NCI-H524 (cell line): ENCODE data around the gene GPR83.
A peak's percentile ranks its signal among the peaks of the same experiment; 100 is the strongest.
"Not testable (repeated sequence)": the region's sequence is repeated elsewhere in the genome, so short reads cannot be mapped to it uniquely, and the experiment has no call there.

Source experiments
- DNase-seq, 2 experiments: peaks; one replicate each; lab custom pipeline; 2025; lab: John Stamatoyannopoulos, UW

Gene GPR83

GRCh38 chr11:94400839-94401772 lies at the start of gene GPR83:
GPR83 (minus strand) TSS chr11:94401419; CDS start chr11:94401247, 172 bp downstream.
- peak; percentile 18 to 50 for DNase-seq

DNA sequence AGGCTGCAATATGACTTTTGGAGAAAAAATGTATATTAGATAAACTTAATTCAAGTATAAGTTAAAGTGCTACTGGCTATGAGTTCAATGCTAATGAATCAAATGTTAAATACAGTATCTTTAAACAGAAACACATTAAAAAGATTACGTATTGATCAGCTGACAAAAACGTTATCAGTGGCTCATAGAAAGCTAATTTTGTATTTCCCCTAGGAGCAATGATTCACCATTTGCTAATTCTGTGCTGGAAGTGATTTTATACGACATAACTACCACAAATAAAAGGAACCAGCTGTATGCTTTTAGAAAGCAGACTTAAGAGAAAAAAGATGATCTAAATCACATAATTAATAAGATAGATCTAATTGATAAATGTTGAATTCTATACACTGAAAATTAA lies 48.8 kb upstream of the GPR83 start:
- DNase-seq: no peak

GRCh38 chr11:94449437-94449836 lies 48.2 kb upstream of the GPR83 start:
- DNase-seq: no peak

DNA sequence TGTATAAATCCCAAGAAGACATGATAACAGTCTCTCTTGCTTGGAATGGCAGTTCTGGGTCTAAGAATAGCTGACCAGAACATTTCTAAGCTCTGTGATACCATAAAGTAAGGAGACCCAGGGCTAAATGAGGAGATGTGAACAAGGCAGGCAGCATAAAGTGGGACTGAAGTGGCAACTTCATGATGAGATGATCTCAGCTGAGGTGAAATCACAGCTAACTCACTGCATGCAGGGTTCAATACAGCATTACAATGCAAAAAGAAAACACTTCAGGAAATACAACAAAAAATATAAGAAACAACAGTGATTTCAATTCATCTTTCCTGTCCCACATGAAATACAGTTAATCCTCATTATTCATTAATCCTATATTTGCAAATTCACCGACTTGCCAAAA lies 47.8 kb upstream of the GPR83 start:
- no peak for DNase-seq

DNA sequence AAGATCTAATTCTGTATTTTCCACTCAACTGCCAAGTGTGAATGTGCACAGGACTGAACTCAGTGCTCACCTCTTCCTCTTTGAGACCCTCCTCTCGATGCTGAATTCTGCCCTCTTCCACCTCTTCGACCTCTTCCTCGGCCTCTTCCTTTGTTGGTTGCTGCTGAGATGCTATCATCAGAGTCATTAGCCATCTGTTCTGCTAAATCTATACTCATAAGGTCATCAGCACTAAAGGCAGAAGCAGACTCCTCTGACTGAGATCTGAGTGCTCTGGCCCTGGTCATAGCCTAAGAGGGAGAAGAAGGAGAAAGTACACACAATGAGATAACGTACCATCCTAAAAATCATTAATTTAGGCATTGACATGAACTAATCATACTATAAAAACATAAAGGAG lies 45.9 kb upstream of the GPR83 start:
- DNase-seq: no peak

DNA sequence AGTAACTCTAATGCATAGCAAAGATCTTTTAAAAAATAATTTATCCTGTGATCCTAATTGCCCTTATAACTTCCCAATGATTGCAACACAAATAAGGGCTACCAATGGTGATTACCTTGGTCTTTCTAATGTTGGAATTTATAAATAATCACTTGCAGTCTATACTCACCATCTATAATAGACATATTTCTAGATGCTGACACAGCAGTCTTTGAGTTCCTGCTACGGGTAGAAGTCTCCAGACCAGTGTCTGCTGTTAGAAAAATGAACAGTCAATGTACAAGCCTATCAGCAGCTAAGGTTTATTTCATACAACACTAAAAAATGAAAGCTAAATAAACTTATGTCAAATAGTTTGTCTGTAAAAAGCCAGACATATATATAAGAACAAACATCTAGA lies 44.4 kb upstream of the GPR83 start:
- no peak for DNase-seq

- no peak for DNase-seq
Measured at GRCh38 chr11:94433049-94433448, 31.8 kb upstream of the GPR83 start.

DNA sequence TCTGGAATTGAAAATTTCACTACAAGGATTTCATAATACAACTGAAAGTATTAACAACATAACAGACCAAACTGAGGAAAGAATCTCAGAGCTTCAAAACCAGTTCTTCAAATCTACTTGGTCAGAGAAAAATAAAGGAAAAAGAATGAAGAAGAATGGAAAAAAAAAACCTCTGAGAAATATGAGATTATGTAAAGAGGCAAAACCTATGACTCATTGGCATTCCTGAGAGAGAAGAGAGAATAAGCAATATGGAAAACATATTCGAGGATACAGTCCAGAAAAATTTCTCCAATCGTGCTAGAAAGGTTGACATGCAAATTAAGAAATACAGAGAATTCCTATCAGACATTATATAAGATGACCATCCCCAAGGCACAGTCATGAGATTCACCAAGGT lies 23.4 kb upstream of the GPR83 start:
- DNase-seq: no peak

DNA sequence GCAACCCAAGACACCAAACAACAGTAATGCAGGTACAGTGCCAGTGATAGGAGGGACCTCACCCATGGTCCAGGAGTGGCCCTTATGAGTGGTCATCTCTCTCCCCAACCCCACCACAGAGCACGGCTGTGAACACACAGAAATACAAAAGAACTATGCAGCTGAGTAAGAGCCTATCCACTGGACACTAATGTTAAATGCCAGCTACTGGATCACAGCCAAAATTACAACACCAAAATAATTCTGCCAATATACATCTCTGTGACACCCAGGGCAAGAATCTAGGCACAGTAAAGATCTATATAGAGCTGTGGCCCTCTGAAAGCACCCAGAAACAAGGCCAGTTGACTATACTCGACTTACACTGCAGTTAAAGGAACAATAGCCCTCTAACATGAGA lies 22.8 kb upstream of the GPR83 start:
- DNase-seq: no peak

DNA sequence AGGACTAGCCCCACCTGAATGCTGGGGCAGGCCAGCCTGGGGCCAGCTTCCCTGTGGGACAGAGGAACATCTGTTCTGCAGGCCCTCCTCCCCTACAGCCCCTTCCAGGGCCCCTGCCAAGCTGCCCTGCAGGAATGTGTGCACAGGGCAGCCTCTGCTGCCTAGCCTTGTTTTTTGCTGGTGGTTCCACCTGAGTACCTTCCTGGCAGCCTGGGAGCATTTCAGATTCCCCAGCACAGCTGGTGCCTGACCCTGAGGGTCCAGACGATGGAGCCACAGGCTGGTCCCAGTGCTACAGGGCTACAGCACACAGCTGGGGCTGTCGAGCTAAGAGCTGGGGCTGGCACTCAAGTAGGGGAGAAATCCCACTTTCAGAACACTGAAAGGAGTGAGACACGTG lies 22.3 kb upstream of the GPR83 start:
- peak in 1 of 2 experiments; percentile 29 for DNase-seq

GRCh38 chr11:94418123-94418765 lies 17.0 kb upstream of the GPR83 start:
- no peak for DNase-seq

DNA sequence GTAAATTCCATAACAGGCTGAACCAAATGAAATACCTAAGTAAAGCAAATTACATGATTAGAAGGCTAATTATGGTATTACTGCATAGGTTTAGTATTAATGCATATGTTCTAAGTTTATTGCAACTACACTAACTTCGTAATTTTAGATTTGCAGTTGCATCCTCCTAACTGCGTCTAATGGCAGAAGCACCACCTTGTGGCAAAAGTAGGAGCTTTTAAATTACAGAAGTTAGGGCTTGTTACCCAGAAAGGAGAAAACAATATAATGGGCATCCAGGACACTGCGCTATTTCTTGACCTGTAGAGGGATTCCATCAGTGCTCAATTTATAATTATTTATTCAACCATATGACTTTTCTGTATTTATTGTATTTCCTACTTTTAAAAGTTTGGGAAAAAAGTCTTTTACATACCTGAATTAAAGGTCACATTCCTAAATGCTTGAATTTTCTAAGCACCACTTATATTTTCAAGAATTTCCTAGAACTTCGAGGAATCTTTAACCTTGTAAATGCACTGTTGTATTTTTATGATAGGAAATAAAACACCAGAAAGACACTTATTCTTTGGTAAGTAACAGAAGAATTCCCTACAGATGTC lies 16.3 kb upstream of the GPR83 start:
- peak in 1 of 2 experiments; percentile 43 for DNase-seq

DNA sequence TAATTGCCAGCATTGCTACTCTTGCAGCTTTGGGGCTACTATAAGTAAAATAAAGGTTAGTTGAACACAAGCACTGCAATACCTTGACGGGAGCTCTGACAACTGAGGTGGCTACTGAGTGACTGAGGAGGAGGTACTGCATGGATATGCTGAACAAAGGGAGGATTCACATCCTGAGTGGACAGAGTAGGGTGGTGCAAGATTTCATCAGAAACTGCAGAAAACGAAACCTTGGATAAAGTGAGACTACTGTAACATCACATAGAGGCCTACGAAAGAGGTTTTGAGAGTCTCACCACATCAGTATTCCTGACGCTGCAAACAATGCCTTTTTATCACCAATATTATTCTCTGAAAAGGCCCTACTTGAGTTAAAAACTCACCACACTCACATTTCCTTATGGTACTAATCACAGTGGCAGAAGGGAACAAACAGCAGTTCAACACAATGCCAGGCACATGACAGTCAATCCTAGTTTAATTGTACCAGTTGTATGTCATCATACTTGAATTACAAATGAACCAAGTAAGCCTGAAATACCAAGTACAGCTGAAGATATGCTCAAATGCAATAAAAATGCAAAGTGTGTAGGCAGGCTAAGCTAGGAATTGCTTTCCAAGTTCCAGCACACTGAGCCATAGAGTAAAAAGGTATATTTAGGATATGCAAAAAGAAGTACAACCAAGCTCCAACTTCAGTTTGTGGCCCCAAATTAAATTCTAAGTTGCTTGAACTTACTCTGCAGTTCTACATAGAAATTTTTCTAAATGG lies 4.0 kb upstream of the GPR83 start:
- no peak for DNase-seq

- no peak for DNase-seq
Measured at GRCh38 chr11:94402355-94402754, 1.1 kb upstream of the GPR83 start.

GRCh38 chr11:94401773-94402265 lies 600 bp upstream of the GPR83 start:
- DNase-seq: peak in 1 of 2 experiments; percentile 44

DNA sequence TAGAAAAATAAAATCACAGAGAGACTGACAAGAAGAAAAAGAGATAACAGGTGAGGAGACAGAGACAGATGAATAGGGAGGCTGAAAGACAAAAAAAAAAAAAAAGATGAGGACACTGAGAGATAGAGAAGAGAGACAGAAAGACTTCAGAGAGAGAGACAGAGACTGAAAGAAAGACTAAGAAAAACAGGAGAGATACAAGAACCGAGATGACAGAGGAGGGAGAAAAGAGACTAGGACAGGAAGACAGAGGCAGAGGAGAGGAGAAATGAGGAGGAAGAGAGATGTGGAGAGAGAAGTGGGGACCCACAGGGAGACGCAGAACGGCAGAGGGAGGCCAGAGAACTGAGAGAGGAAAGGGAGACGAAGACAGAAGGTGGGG lies 771 bp downstream of the GPR83 start:
- DNase-seq: no peak

DNA sequence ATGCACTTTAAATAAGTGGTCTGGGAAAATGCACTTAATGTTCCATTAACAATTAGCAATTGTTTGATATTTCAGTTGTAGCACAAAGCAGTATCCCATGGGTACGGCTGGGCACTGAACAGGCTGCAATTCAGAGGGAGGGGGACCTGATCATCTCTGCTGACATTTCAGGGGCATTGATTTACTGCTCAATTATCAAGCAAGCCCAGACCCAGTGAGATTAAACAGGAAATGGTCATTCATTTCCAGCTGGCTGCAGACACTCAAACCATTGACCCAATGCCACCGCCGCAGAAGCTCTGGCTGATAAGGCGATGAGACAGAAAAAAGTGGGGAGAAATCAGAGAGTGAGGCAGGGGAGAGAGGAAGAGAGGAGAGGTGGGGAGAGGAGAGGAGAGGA lies 1.2 kb downstream of the GPR83 start:
- DNase-seq: no peak

- DNase-seq: no peak
Measured at GRCh38 chr11:94398101-94398500, 3.1 kb downstream of the GPR83 start.

- no peak for DNase-seq
Measured at GRCh38 chr11:94396282-94396681, 4.9 kb downstream of the GPR83 start.

- DNase-seq: not testable (repeated sequence)
Measured at GRCh38 chr11:94391937-94392336, 9.3 kb downstream of the GPR83 start.

DNA sequence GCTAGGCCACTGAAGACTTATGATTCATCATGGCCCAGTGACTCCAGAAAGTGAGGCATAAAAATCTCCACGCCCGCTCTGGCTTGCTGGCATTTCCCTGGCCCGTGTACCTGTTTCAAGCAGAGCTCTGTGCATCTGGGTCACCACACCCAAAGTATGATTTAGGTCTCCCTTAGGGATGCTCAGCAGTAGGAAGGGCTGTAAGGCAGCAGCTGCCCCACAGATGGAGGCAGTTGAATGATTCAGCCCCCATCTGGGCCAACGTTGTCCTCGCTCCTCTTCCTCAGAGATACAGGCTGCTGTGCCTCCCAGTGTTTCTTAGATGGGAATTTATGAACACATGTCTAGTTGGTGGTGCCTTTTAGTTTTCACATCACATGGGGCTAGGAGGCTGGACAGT lies 21.6 kb downstream of the GPR83 start:
- peak in 1 of 2 experiments; percentile 57 for DNase-seq

GRCh38 chr11:94376841-94377240 lies 24.4 kb downstream of the GPR83 start:
- peak; percentile 52 to 88 for DNase-seq
